Measurements from ENCODE around the gene GUCY2C.

GUCY2C gene

GRCh38 chr12:14614704-14615121 lies 81.7 kb downstream of the GUCY2C start:
- DNase-seq (ENCODE audit: extremely low spot score) = no peak

GRCh38 chr12:14613718-14614117 lies 82.7 kb downstream of the GUCY2C start:
- TF ChIP-seq FOXM1 (IDR thresholded peaks at IDR 0.05; ENCODE audit: borderline replicate concordance) (no peak), PKNOX1 (IDR thresholded peaks at IDR 0.05) (no peak)
- no peak for DNase-seq (ENCODE audit: extremely low spot score)
- CTCF ChIA-PET = no interaction called here
- POLR2A ChIA-PET = no interaction called here

More at GRCh38 chr12:14614704-14615121, 81.7 kb downstream of the GUCY2C start:
- ChIA-PET CTCF (no interaction called here), POLR2A (no interaction called here)
- TF ChIP-seq CTBP1 (IDR thresholded peaks at IDR 0.05; ENCODE audit: borderline replicate concordance) = no peak
- no peak for TF ChIP-seq NFRKB (IDR thresholded peaks at IDR 0.05)
- no peak for TF ChIP-seq BHLHE40 (IDR thresholded peaks at IDR 0.05; ENCODE audit: borderline replicate concordance)
- no peak for TF ChIP-seq SP1 (IDR thresholded peaks at IDR 0.05)
- no peak for TF ChIP-seq L3MBTL2 (conservative IDR thresholded peaks at IDR 0.05)
- TF ChIP-seq PKNOX1 (IDR thresholded peaks at IDR 0.05) = no peak
- TF ChIP-seq ARNT (IDR thresholded peaks at IDR 0.05) = no peak
- TF ChIP-seq FOXM1 (IDR thresholded peaks at IDR 0.05; ENCODE audit: borderline replicate concordance) = no peak
- TF ChIP-seq ZNF384 (IDR thresholded peaks at IDR 0.05) = no peak
- no peak for TF ChIP-seq TARDBP (IDR thresholded peaks at IDR 0.05)
- TF ChIP-seq FOXA1 (IDR thresholded peaks at IDR 0.05) = no peak
- no peak for TF ChIP-seq HDGF (IDR thresholded peaks at IDR 0.05; ENCODE audit: borderline replicate concordance)
- no peak for TF ChIP-seq SUZ12 (IDR thresholded peaks at IDR 0.05)
- TF ChIP-seq ELF4 (IDR thresholded peaks at IDR 0.05) = no peak
- TF ChIP-seq FOXK2 (IDR thresholded peaks at IDR 0.05) = no peak

- no peak for DNase-seq (ENCODE audit: extremely low spot score)
- ChIA-PET POLR2A (no interaction called here), CTCF (no interaction called here)
- TF ChIP-seq HDGF (IDR thresholded peaks at IDR 0.05; ENCODE audit: borderline replicate concordance) (no peak), L3MBTL2 (conservative IDR thresholded peaks at IDR 0.05) (no peak), SP1 (IDR thresholded peaks at IDR 0.05) (no peak), FOXA1 (IDR thresholded peaks at IDR 0.05) (no peak), PKNOX1 (IDR thresholded peaks at IDR 0.05) (no peak), ARNT (IDR thresholded peaks at IDR 0.05) (no peak), NFRKB (IDR thresholded peaks at IDR 0.05) (no peak), TARDBP (IDR thresholded peaks at IDR 0.05) (no peak), FOXM1 (IDR thresholded peaks at IDR 0.05; ENCODE audit: borderline replicate concordance) (no peak), BHLHE40 (IDR thresholded peaks at IDR 0.05; ENCODE audit: borderline replicate concordance) (no peak), FOXK2 (IDR thresholded peaks at IDR 0.05) (no peak), LEF1 (IDR thresholded peaks at IDR 0.05; ENCODE audit: borderline replicate concordance) (no peak), CTBP1 (IDR thresholded peaks at IDR 0.05; ENCODE audit: borderline replicate concordance) (no peak), SUZ12 (IDR thresholded peaks at IDR 0.05) (no peak), ZNF384 (IDR thresholded peaks at IDR 0.05) (no peak)
Measured at GRCh38 chr12:14612898-14613445, 83.4 kb downstream of the GUCY2C start.

GRCh38 chr12:14612250-14612649 lies 84.1 kb downstream of the GUCY2C start:
- POLR2A ChIA-PET = no interaction called here

GRCh38 chr12:14611640-14612203 lies 84.7 kb downstream of the GUCY2C start:
- TF ChIP-seq FOXM1 (IDR thresholded peaks at IDR 0.05; ENCODE audit: borderline replicate concordance) = no peak
- TF ChIP-seq BHLHE40 (IDR thresholded peaks at IDR 0.05; ENCODE audit: borderline replicate concordance) = no peak
- ChIA-PET POLR2A (no interaction called here), CTCF (interaction anchor here (0.6 kb wide), 1 partner anchor 426 kb away, joined by 3 read pairs; no protein-coding TSS in a partner anchor)
- no peak for DNase-seq (ENCODE audit: extremely low spot score)

More at GRCh38 chr12:14612250-14612649, 84.1 kb downstream of the GUCY2C start:
- TF ChIP-seq FOXK2 (IDR thresholded peaks at IDR 0.05) (no peak), BHLHE40 (IDR thresholded peaks at IDR 0.05; ENCODE audit: borderline replicate concordance) (no peak), CTBP1 (IDR thresholded peaks at IDR 0.05; ENCODE audit: borderline replicate concordance) (no peak), FOXM1 (IDR thresholded peaks at IDR 0.05; ENCODE audit: borderline replicate concordance) (no peak), FOXA1 (IDR thresholded peaks at IDR 0.05) (no peak), ELF4 (IDR thresholded peaks at IDR 0.05) (no peak), TARDBP (IDR thresholded peaks at IDR 0.05) (no peak), SP1 (IDR thresholded peaks at IDR 0.05) (no peak)
- CTCF ChIA-PET = interaction anchor here (0.6 kb wide), 1 partner anchor 426 kb away, joined by 3 read pairs; no protein-coding TSS in a partner anchor
- no peak for DNase-seq (ENCODE audit: extremely low spot score)

GRCh38 chr12:14607568-14607967 lies 88.8 kb downstream of the GUCY2C start:
- ChIA-PET POLR2A (no interaction called here), CTCF (no interaction called here)
- DNase-seq (ENCODE audit: extremely low spot score) = no peak
- TF ChIP-seq FOXA1 (IDR thresholded peaks at IDR 0.05) (no peak), LEF1 (IDR thresholded peaks at IDR 0.05; ENCODE audit: borderline replicate concordance) (no peak), NFRKB (IDR thresholded peaks at IDR 0.05) (no peak), HDGF (IDR thresholded peaks at IDR 0.05; ENCODE audit: borderline replicate concordance) (no peak), TARDBP (IDR thresholded peaks at IDR 0.05) (no peak), FOXM1 (IDR thresholded peaks at IDR 0.05; ENCODE audit: borderline replicate concordance) (no peak), SP1 (IDR thresholded peaks at IDR 0.05) (no peak)

All from HEK293T (cell line).